Activated CD4-positive, alpha-beta T cell treated with anti-CD3 and anti-CD28 coated beads for 1 hour (primary cell): ENCODE measurements around the gene DCAKD.

Experiments used
- DNase-seq: peaks from one replicate; pipeline ENCODE4 v3.0.0-alpha.2; 2020

DCAKD gene

DNA sequence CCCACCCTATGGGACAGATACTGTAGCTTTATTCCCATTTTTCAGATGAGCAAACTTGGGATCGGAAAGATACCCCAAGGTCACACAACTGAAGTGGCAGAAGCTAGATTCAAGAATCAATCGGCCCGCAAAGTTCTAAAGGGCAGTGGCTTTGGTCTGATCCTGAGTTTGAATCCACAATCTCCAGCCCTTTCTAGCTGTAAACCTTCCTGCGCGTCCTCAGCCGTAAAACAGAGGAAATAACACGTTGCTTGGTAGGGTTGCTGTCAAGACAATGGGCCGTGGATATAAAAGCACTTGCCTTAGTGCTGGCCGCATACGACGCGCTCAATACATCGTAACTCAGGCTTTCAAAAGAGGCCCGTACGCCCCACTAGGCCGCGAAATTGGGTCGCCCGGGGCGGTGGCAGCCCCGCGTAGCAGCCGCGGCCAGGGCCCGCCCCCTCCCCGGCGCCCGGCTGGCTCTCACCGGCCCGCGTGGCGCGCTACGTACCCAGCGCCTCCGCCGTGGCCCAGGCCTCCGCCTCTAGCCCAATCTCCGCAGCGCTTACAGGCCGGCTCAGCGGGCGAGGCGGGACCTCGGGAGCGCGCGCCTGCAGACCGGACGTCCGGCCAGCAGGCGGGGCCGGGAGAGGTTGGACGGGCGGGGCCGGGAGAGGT, at the start of gene DCAKD:
TSS of gene DCAKD (minus strand) at position 573 of the 660 bp plus-strand sequence. CDS start 16,747 bp downstream, outside the sequence.
- peak; percentile 80 for DNase-seq

GRCh38 chr17:45098869-45099616, 47.6 kb upstream of the DCAKD start:
- peak; percentile 64 for DNase-seq

- DNase-seq = no peak
Observed at GRCh38 chr17:45098081-45098868, 46.8 kb upstream of the DCAKD start.

GRCh38 chr17:45096926-45097325, 45.5 kb upstream of the DCAKD start:
- DNase-seq = no peak

GRCh38 chr17:45096141-45096540, 44.7 kb upstream of the DCAKD start:
- DNase-seq = no peak

DNA sequence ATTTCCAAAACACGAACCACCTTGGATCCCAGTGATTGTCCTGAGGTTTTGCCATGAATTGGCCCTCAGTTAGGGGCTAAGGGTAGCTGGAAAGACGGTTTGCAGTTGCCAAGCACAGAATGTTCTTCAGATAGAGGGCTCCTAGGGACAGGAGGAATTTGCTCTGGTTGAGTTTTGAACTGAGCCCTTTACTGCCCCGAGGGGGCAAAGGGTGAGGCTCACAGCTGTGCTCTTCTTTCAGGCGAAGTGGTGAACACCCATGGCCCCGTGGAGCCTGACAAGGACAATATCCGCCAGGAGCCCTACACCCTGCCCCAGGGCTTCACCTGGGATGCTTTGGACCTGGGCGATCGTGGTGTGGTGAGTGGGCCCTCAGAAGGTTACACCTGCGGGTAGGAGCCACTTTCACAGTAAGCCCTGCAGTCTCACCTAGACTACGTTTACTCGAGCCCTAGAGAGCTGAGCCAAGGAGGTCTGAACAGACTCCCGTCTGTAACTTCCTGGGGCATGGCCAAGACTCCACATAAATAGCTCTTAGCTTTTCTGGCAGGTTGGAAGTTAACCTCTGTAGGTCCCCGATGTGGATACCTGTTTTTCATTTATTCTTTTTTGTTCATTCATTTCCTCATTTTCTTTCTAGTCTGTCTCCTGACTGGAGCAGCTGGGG, 42.1 kb upstream of the DCAKD start:
- no peak for DNase-seq

- no peak for DNase-seq
Observed at GRCh38 chr17:45092911-45093430, 41.5 kb upstream of the DCAKD start.

GRCh38 chr17:45091778-45092425, 40.5 kb upstream of the DCAKD start:
- no peak for DNase-seq

DNA sequence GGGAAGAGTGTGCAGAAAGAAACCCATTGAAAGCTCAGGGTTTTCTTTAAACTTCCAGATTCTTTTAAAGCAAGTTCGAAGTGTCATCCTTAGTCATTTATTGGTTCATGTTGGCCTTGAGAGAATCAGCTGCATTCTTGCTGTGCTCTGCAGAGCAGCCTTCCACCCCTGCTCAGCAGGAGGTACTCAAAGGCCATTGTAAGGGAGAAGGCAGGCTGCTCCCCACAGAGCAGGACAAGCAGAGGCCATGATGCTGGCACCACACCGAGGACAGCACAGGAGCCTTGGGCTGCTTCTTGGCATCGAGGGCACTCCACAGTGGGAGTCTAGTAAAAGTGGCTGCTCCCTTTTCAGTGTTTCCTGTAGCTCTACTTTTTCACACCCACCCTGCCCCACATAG, 39.3 kb upstream of the DCAKD start:
- DNase-seq = no peak

- DNase-seq = no peak
Observed at GRCh38 chr17:45088741-45089140, 37.3 kb upstream of the DCAKD start.

GRCh38 chr17:45087978-45088377, 36.5 kb upstream of the DCAKD start:
- DNase-seq = no peak

- DNase-seq = no peak
Observed at GRCh38 chr17:45087504-45087975, 36.1 kb upstream of the DCAKD start.

GRCh38 chr17:45086865-45087503, 35.6 kb upstream of the DCAKD start:
- DNase-seq = no peak

DNA sequence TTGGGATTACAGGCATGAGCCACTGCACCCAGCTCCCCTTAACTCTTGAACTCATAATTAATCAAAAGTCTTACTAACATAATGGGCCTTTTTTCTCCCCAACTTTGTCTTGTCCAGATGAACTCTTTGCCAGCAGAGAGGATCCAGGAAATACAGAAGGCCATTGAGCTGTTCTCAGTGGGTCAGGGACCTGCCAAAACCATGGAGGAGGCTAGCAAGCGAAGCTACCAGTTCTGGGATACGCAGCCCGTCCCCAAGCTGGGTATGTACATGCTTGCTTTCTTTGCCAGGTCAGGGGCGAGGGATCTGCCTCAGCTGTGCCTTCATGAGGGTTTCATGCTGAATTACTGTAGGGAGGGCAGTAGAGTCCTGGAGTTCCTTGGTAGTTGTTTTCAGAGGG, 35.0 kb upstream of the DCAKD start:
- DNase-seq = no peak

GRCh38 chr17:45081047-45081703, 29.7 kb upstream of the DCAKD start:
- DNase-seq = no peak

GRCh38 chr17:45077643-45078042, 26.2 kb upstream of the DCAKD start:
- DNase-seq = no peak

GRCh38 chr17:45073414-45074070, 22.1 kb upstream of the DCAKD start:
- DNase-seq = no peak

DNA sequence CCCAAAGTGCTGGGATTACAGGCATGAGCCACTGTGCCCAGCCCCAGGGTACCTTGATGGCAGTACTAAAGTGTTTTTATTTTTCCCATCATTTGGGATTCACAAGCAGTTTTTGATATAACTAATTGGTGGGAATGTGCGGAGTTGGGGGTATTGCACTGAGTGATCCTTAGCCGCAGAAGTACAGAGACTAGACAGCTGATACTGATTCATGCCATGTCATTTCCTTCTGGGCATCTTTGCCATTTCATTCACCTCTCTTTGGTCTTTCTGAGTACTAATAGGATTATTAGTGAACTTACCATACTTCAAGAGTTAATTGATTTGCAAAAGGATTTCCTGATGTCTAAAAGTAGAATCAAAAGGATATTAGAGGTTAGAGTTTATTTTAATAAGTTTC, 19.4 kb upstream of the DCAKD start:
- DNase-seq = no peak

GRCh38 chr17:45070001-45070400, 18.6 kb upstream of the DCAKD start:
- DNase-seq = no peak

DNA sequence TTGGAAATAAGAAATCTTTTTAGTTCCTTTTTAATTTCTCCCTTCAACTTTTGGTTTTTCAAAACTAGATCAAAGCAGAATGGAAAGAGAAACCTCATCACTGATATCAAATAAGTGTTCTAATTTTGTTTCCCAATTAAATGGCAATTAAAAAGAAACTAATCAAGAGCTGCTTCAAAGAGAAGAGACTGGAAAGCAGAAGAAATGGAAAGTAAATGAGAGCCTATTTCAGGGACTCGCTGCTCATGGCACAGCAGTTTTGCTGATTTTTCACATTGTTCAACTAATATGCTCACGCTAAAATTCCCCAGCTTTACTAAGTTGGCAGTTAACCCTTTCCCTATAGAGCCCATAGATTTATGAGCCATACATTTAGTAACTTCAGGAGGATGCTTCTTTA, 16.2 kb upstream of the DCAKD start:
- no peak for DNase-seq

GRCh38 chr17:45063198-45063597, 11.8 kb upstream of the DCAKD start:
- DNase-seq = no peak
